HCT116 (cell line): Measurements from ENCODE around the gene SHISA7.

ENCODE experiments used
- ATF3 ChIP-seq: IDR thresholded peaks from 2 replicates; pipeline ENCODE4 v1.6.1; 2012
- CTCF ChIP-seq, 3 experiments: fragments of 200-600 bp in 1 of 3; sonication (generic) in 1 of 3; IDR thresholded peaks in 2 of 3; conservative IDR thresholded peaks in 1 of 3; 2 replicates each; pipeline ENCODE4 v1.5.1; 2012 to 2017; ENCODE audit warnings: low read depth in 2 of 3, low read length in 2 of 3, antibody characterized with exemption in 1 of 3, borderline replicate concordance in 1 of 3, control low read depth in 1 of 3, mild to moderate bottlenecking in 1 of 3, mixed read lengths in 1 of 3, mixed run types in 1 of 3, moderate library complexity in 1 of 3; ENCODE audit not compliant: insufficient read depth in 1 of 3
- JUND ChIP-seq: IDR thresholded peaks from 2 replicates; pipeline ENCODE4 v1.6.1; 2012
- POLR2A ChIP-seq: IDR thresholded peaks from 2 replicates; pipeline ENCODE4 v1.7.0; 2011; ENCODE audit warnings: borderline replicate concordance; ENCODE audit not compliant: insufficient read depth, insufficient read length; ENCODE audit errors: extremely low read depth
- ZNF274 ChIP-seq: fragments of 200-500 bp; sonication (Bioruptor generic); IDR thresholded peaks from 2 replicates; pipeline ENCODE4 v1.6.1; 2014; ENCODE audit warnings: mild to moderate bottlenecking, low read depth, low read length, inconsistent platforms

GRCh38 chr19:55392820-55393761 lies 50.0 kb downstream of the SHISA7 start:
- TF ChIP-seq JUND (no peak), CTCF (IDR thresholded peaks at IDR 0.05 in 2 of 3, conservative IDR thresholded peaks at IDR 0.05 in 1 of 3; ENCODE audit: borderline replicate concordance in 1 of 3, insufficient read depth in 1 of 3, low read depth in 2 of 3, low read length in 2 of 3) (no peak), ATF3 (no peak), ZNF274 (no peak), POLR2A (no peak)
